ENCODE data around the gene MPZL2. TPM values are rescaled to one million over a fixed set of nuclear protein-coding genes. Genes with fewer than 3 reads are reported as not detected.

The MPZL2 gene
- total RNA-seq, 4 donors from 2014 or later: 1.2 to 7.9 (median 3.4) TPM

DNA sequence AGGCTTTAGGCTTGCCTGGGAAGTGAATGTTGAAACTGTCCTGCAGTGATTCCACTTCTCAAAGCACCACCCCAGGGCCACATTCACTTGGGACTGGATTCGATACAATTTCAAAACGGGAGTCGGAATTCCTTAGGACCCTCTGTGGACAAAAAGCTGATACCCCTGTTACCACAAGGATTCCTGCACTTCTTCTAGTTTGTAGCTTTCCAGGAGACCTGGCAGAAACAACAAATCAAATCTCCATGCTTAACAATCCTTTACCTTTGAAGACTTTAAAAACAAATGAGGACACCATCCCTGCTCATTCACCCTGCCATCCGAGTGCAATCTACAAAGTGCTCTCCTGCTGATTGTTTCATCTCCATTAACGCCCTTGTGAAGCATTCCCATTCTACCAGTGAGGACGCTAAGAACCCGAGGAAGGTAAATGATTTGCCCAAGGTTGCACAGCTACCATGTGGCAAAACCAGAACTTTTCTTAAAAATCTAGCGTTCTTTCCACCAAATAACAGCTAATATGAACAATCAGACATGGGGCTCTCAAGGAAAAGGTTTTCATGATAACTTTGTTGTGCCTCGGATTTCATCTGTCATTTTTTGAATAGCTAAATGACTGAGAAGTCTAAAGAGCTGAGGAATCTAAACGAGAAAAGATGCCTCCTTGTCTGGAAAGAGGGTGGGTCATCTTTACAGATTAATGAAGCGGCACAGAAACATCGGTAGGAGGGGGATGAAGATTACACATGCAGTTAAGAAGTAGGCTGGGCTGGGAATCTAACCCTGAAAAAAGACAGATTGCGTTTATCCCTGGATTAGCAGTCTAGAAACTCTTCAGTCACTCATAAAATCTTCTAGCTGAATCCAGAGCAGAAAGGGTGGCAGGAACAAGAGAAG lies 720 bp upstream of the MPZL2 start:
- H3K4me3 ChIP-seq: peak overlapping the region; percentile 27 to 52 (median 35)

DNA sequence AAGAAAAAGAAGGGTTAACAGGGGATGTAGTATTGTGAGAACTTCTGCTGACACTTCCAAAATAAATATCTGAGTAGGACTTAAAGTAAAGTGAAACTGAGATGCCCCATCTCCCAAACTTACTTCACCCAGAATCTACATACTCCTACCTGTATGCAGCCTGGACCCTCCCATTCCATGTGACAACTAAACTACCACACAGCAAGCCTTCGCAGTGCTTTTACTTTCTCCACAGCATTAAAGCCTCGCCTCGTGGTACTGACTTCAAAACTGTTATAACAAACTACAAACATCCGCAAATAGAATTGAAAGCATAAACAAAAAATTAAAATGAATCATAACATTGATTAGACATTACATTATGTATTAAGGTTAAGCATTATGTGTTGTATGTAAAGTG lies 985 bp downstream of the MPZL2 start:
- intact Hi-C loops (cut with DNase I; ENCODE audit: low total_unique reads): no loop called here
- Histone ChIP-seq H3K27ac (no peak overlapping the region), H3K4me3 (peak overlapping the region in 1 of 4 donors; percentile 52), H3K36me3 (no peaks in the 10 kb centered on the region), H3K27me3 (peaks cover 30 to 45% (median 39%) of the 10 kb centered on the region in 3 donors), H3K9me3 (no peaks in the 10 kb centered on the region), H3K4me1 (peaks cover 0 to 5% of the 10 kb centered on the region in 2 donors)
- TF ChIP-seq, protein P1, sequence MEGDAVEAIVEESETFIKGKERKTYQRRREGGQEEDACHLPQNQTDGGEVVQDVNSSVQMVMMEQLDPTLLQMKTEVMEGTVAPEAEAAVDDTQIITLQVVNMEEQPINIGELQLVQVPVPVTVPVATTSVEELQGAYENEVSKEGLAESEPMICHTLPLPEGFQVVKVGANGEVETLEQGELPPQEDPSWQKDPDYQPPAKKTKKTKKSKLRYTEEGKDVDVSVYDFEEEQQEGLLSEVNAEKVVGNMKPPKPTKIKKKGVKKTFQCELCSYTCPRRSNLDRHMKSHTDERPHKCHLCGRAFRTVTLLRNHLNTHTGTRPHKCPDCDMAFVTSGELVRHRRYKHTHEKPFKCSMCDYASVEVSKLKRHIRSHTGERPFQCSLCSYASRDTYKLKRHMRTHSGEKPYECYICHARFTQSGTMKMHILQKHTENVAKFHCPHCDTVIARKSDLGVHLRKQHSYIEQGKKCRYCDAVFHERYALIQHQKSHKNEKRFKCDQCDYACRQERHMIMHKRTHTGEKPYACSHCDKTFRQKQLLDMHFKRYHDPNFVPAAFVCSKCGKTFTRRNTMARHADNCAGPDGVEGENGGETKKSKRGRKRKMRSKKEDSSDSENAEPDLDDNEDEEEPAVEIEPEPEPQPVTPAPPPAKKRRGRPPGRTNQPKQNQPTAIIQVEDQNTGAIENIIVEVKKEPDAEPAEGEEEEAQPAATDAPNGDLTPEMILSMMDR (IDR thresholded peaks at IDR 0.05 in 4 of 5, conservative IDR thresholded peaks at IDR 0.05 in 1 of 5): no peak
- no peak for TF ChIP-seq POLR2A (IDR thresholded peaks at IDR 0.05)
- in situ Hi-C loops (cut with MboI; ENCODE audit: low sequenced_read_pairs in 4 of 4): no loop called here
- ATAC-seq (no peak), DNase-seq (no peak)

More for the DNA sequence above, 720 bp upstream of the MPZL2 start:
- DNase-seq (no peak), ATAC-seq (no peak)
- TF ChIP-seq, protein P1 (IDR thresholded peaks at IDR 0.05 in 4 of 5, conservative IDR thresholded peaks at IDR 0.05 in 1 of 5): no peak
- no peak for TF ChIP-seq POLR2A (IDR thresholded peaks at IDR 0.05)
- no peaks in the 10 kb centered on the region for H3K36me3 ChIP-seq
- intact Hi-C loops (cut with DNase I; ENCODE audit: low total_unique reads): no loop called here
- peaks cover 30 to 38% (median 35%) of the 10 kb centered on the region in 3 donors for H3K27me3 ChIP-seq
- in situ Hi-C loops (cut with MboI; ENCODE audit: low sequenced_read_pairs in 4 of 4): no loop called here
- H3K4me1 ChIP-seq: peaks cover 0 to 5% of the 10 kb centered on the region in 2 donors
- no peaks in the 10 kb centered on the region for H3K9me3 ChIP-seq
- peak overlapping the region in 1 of 4 donors; percentile 43 for H3K27ac ChIP-seq

DNA sequence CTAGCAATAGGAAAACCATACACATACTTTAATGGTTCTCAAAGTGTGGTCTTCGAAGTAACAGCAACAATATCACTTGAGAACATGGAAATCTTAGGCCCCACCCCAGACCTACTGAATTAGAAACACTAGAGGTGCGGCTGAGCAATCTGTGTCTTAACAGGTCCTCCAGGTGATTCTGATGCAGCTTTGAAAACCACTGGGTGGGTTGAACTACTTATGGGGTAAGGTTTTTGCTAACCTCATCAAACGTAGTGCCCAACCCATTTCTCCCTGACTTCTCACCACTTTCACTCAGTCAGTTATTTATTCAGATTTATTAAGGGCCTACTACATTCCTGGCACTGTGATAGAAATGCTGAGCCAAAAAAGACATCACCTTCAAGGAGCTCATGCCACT lies 3.7 kb downstream of the MPZL2 start:
- ATAC-seq (no peak), DNase-seq (no peak)
- no peak overlapping the region for H3K27ac ChIP-seq
- peaks cover 30 to 45% (median 41%) of the 10 kb centered on the region in 3 donors for H3K27me3 ChIP-seq
- intact Hi-C loops (cut with DNase I; ENCODE audit: low total_unique reads) (no loop called here), in situ Hi-C loops (cut with MboI; ENCODE audit: low sequenced_read_pairs in 4 of 4) (no loop called here)
- peaks cover 0 to 5% of the 10 kb centered on the region in 2 donors for H3K4me1 ChIP-seq
- H3K9me3 ChIP-seq: no peaks in the 10 kb centered on the region
- H3K4me3 ChIP-seq: no peak overlapping the region
- TF ChIP-seq POLR2A (IDR thresholded peaks at IDR 0.05): no peak
- TF ChIP-seq, protein P1 (IDR thresholded peaks at IDR 0.05 in 4 of 5, conservative IDR thresholded peaks at IDR 0.05 in 1 of 5): no peak
- H3K36me3 ChIP-seq: no peaks in the 10 kb centered on the region

DNA sequence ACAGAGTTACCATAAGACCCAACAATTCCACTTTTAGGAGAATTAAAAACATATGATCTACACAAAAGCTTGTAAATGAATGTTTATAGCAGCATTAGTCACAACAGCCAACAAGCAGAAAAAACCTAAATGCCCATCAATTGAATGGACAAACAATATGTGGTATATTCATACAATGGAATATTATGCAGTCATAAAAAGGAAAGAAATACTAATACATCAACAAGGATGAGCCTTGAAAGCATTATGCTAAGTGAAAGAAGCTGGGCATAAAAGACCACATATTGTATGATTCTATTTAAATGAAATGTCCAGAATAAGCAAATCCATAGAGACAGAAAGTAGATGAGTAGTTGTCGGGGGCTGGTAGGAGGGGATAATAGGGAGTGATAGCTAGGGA lies 5.0 kb downstream of the MPZL2 start:
- no peak for DNase-seq
- H3K4me1 ChIP-seq: peaks cover 0 to 5% of the 10 kb centered on the region in 2 donors
- H3K27ac ChIP-seq: no peak overlapping the region
- intact Hi-C loops (cut with DNase I; ENCODE audit: low total_unique reads) (no loop called here), in situ Hi-C loops (cut with MboI; ENCODE audit: low sequenced_read_pairs in 4 of 4) (no loop called here)
- no peaks in the 10 kb centered on the region for H3K36me3 ChIP-seq
- TF ChIP-seq, protein P1 (IDR thresholded peaks at IDR 0.05 in 4 of 5, conservative IDR thresholded peaks at IDR 0.05 in 1 of 5): no peak
- no peak for TF ChIP-seq POLR2A (IDR thresholded peaks at IDR 0.05)
- H3K27me3 ChIP-seq: peaks cover 21 to 36% (median 30%) of the 10 kb centered on the region in 3 donors
- H3K9me3 ChIP-seq: no peaks in the 10 kb centered on the region
- ATAC-seq: no peak
- no peak overlapping the region for H3K4me3 ChIP-seq

Data from gastrocnemius medialis (tissue), 4 donors.